Measurements from ENCODE around the gene FUOM. TPM values are rescaled to one million over a fixed set of nuclear protein-coding genes. Genes with fewer than 3 reads are reported as not detected.

Gene FUOM
- total and polyA plus RNA-seq, 10 of the 15 experiments (the other 5 are each of a cell fraction or from before 2014, with no cell fraction given): 1.8 to 41.7 (median 25.6) TPM

DNA sequence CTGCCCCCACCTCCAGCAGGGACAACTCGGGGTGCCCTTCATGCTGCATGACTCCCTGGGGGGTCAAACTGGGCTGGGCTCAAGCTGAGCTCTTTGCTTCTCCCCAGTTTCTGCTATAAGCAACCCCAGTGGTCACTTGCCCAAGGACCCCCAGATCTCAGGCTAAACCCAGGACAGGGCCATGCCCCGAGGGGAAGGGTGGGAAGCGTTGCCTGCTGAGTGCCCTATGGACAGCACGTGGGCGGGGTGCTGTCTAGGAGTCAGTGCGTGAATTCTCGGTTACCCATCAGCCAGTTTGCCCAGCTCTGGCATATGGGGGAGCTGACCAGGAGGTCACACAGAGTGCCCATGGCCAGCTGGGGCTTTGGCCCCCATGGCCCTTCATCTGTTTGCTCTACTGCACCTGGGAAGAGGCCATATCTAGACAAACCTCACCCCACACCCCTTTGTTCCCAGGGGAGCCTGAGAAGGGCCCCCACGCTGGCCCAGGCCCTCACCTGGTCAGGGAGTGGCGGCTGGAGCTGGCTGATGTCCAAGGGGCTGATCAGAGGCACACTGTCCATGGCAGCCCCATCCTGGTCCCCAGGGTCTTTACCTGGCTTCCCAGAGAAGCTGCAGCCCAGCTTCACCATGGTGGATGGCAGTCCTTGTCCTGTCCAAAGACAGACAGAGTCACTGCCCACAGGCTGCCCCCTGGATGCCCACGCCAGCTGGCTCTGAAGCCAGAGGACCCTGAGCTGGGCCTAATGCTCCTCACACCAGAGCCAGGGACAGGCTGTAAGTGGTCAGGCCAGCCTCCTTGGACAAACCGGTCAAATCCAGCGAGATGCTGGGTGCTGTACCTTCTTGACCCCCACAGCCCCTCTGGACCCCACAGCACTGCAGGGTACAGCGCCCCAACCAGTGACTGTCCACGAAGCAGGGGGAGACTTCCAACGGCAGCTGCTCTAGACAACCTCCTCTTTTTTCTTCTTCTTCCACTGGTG, 29.2 kb downstream of the FUOM start:
- no peaks in the 10 kb centered on the region for H3K79me2 ChIP-seq (ENCODE audit: control insufficient read depth, insufficient read depth, low read length)
- H3K9me3 ChIP-seq (replicated peaks; ENCODE audit: control insufficient read depth, insufficient read depth, low read length): no peaks in the 10 kb centered on the region
- H3K4me3 ChIP-seq: no peak overlapping the region
- ChIA-PET RAD21 (ENCODE audit: unreplicated experiment) (interaction anchor here (0.7 to 1.7 kb wide), 12 partner anchors 8 to 174 kb away, joined by 3 to 12 read pairs (median 4); partner anchors contain the start of genes ECHS1 and MTG1), POLR2A (interaction anchor here (1.0 kb wide), 1 partner anchor 61 kb away, joined by 3 read pairs; no protein-coding TSS in a partner anchor), SMC1A (ENCODE audit: uncharacterized antibody, unreplicated experiment) (interaction anchor here (0.9 to 1.7 kb wide), 10 partner anchors 8 to 172 kb away, joined by 3 to 6 read pairs (median 4); no protein-coding TSS in a partner anchor), CTCF (interaction anchor here (0.6 to 3.8 kb wide), 33 partner anchors 8 to 288 kb away, joined by 3 to 36 read pairs (median 5); partner anchors contain the start of genes ECHS1, FUOM and PRAP1)
- no peaks in the 10 kb centered on the region for H4K20me1 ChIP-seq (ENCODE audit: control insufficient read depth, insufficient read depth)
- H3K36me3 ChIP-seq (ENCODE audit: control insufficient read depth in 2 of 2, insufficient read depth in 2 of 2, low read length in 1 of 2): no peaks in the 10 kb centered on the region
- H2AFZ ChIP-seq (ENCODE audit: control insufficient read depth, low read depth, low read length): no peak overlapping the region
- peaks cover 4 to 9% of the 10 kb centered on the region in 2 experiments for H3K27me3 ChIP-seq (replicated peaks in 1 of 2; ENCODE audit: control insufficient read depth in 2 of 2, insufficient read depth in 2 of 2, low read length in 1 of 2)
- BruUV-seq (replicated peaks): no TSS peak
- TF ChIP-seq RB1 (IDR thresholded peaks at IDR 0.05; ENCODE audit: borderline replicate concordance): no peak
- no peak for TF ChIP-seq BACH1 (IDR thresholded peaks at IDR 0.05; ENCODE audit: borderline replicate concordance)
- TF ChIP-seq MTA3 (IDR thresholded peaks at IDR 0.05; ENCODE audit: borderline replicate concordance, low read length): no peak
- no peak for TF ChIP-seq NR2C2 (IDR thresholded peaks at IDR 0.05; ENCODE audit: borderline replicate concordance, control insufficient read depth, insufficient read length, low read depth)
- no peak overlapping the region for H3K4me2 ChIP-seq (ENCODE audit: control insufficient read depth, insufficient read depth)
- DNase-seq (ENCODE audit: low read depth, low spot score) (no peak), ATAC-seq (no peak), FAIRE-seq (no peak)
- 34% methylated on average over 15 of the region's 15 CpGs for WGBS (ENCODE audit: insufficient coverage, insufficient replicate concordance, low lambda C conversion rate, missing lambda C conversion rate)
- no peak overlapping the region for H3K9ac ChIP-seq (ENCODE audit: control insufficient read depth, insufficient read depth, low read length)
- no peaks in the 10 kb centered on the region for H3K4me1 ChIP-seq (ENCODE audit: control insufficient read depth, insufficient read depth, low read length)
- intact Hi-C loops (cut with micrococcal nuclease; ENCODE audit: unreplicated experiment): loop anchor here (1.0 to 5.0 kb wide), 3 partner anchors 64 to 280 kb away; partner anchors contain the start of gene MTG1
- in situ Hi-C loops (cut with MboI): loop anchor here (5.0 kb wide), 1 partner anchor 169 kb away; no protein-coding TSS in a partner anchor
- no peak overlapping the region for H3K27ac ChIP-seq (ENCODE audit: control insufficient read depth, insufficient read depth)
